ENCODE data around the gene NACC1. TPM values are rescaled to one million over a fixed set of nuclear protein-coding genes. Genes with fewer than 3 reads are reported as not detected.

Gene NACC1
- total and polyA plus RNA-seq, 2 of the 13 experiments (the other 11 are each of a cell fraction or from before 2014, with no cell fraction given): 31.8 to 42.3 TPM

GRCh38 chr19:13150187-13150930 is 32.3 kb downstream of the NACC1 start, which contains the start of the genes IER2 and STX10 (continued):
- TF ChIP-seq, protein P1, sequence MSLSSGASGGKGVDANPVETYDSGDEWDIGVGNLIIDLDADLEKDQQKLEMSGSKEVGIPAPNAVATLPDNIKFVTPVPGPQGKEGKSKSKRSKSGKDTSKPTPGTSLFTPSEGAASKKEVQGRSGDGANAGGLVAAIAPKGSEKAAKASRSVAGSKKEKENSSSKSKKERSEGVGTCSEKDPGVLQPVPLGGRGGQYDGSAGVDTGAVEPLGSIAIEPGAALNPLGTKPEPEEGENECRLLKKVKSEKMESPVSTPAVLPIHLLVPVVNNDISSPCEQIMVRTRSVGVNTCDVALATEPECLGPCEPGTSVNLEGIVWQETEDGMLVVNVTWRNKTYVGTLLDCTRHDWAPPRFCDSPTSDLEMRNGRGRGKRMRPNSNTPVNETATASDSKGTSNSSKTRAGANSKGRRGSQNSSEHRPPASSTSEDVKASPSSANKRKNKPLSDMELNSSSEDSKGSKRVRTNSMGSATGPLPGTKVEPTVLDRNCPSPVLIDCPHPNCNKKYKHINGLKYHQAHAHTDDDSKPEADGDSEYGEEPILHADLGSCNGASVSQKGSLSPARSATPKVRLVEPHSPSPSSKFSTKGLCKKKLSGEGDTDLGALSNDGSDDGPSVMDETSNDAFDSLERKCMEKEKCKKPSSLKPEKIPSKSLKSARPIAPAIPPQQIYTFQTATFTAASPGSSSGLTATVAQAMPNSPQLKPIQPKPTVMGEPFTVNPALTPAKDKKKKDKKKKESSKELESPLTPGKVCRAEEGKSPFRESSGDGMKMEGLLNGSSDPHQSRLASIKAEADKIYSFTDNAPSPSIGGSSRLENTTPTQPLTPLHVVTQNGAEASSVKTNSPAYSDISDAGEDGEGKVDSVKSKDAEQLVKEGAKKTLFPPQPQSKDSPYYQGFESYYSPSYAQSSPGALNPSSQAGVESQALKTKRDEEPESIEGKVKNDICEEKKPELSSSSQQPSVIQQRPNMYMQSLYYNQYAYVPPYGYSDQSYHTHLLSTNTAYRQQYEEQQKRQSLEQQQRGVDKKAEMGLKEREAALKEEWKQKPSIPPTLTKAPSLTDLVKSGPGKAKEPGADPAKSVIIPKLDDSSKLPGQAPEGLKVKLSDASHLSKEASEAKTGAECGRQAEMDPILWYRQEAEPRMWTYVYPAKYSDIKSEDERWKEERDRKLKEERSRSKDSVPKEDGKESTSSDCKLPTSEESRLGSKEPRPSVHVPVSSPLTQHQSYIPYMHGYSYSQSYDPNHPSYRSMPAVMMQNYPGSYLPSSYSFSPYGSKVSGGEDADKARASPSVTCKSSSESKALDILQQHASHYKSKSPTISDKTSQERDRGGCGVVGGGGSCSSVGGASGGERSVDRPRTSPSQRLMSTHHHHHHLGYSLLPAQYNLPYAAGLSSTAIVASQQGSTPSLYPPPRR (CRISPR knock-in tag; IDR thresholded peaks at IDR 0.05; ENCODE audit: borderline replicate concordance): peak; percentile 60; the same call in 1 of the 2 replicates
- TF ChIP-seq ZNF512B (CRISPR knock-in tag; IDR thresholded peaks at IDR 0.05; ENCODE audit: borderline replicate concordance): no peak
- TF ChIP-seq FOXA1 (IDR thresholded peaks at IDR 0.05): no peak
- peak; percentile 84 for TF ChIP-seq FOXA1 (CRISPR knock-in tag; IDR thresholded peaks at IDR 0.05)
- 0 out of 2 replicates have a peak, but pooled peaks have one; percentile 36 for TF ChIP-seq ZNF740 (CRISPR knock-in tag; IDR thresholded peaks at IDR 0.05)
- TF ChIP-seq, protein P2, sequence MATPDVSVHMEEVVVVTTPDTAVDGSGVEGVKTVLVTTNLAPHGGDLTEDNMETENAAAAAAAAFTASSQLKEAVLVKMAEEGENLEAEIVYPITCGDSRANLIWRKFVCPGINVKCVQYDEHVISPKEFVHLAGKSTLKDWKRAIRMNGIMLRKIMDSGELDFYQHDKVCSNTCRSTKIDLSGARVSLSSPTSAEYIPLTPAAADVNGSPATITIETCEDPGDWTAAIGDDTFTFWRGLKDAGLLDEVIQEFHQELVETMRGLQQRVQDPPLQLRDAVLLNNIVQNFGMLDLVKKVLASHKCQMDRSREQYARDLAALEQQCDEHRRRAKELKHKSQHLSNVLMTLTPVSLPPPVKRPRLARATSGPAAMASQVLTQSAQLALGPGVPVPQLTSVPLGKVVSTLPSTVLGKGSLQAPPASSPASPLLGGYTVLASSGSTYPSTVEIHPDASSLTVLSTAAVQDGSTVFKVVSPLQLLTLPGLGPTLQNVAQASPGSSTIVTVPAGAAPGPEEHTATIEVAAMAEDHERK (CRISPR knock-in tag; IDR thresholded peaks at IDR 0.05; ENCODE audit: low read depth): peak; percentile 65; the same call in 1 of the 2 replicates
- TF ChIP-seq, protein P3, sequence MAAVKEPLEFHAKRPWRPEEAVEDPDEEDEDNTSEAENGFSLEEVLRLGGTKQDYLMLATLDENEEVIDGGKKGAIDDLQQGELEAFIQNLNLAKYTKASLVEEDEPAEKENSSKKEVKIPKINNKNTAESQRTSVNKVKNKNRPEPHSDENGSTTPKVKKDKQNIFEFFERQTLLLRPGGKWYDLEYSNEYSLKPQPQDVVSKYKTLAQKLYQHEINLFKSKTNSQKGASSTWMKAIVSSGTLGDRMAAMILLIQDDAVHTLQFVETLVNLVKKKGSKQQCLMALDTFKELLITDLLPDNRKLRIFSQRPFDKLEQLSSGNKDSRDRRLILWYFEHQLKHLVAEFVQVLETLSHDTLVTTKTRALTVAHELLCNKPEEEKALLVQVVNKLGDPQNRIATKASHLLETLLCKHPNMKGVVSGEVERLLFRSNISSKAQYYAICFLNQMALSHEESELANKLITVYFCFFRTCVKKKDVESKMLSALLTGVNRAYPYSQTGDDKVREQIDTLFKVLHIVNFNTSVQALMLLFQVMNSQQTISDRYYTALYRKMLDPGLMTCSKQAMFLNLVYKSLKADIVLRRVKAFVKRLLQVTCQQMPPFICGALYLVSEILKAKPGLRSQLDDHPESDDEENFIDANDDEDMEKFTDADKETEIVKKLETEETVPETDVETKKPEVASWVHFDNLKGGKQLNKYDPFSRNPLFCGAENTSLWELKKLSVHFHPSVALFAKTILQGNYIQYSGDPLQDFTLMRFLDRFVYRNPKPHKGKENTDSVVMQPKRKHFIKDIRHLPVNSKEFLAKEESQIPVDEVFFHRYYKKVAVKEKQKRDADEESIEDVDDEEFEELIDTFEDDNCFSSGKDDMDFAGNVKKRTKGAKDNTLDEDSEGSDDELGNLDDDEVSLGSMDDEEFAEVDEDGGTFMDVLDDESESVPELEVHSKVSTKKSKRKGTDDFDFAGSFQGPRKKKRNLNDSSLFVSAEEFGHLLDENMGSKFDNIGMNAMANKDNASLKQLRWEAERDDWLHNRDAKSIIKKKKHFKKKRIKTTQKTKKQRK (IDR thresholded peaks at IDR 0.05; ENCODE audit: low read length): no peak
- TF ChIP-seq ZNF883 (CRISPR knock-in tag; IDR thresholded peaks at IDR 0.05; ENCODE audit: not compliant biosample characterization): no peak
- TF ChIP-seq MXI1 (IDR thresholded peaks at IDR 0.05; ENCODE audit: borderline replicate concordance, low read depth, low read length): peak; percentile 91; the same call in 2 of the 3 replicates

All from HepG2 (cell line).